Measurements from ENCODE around the gene DPEP1.

- TF ChIP-seq SP1 (CRISPR knock-in tag; conservative IDR thresholded peaks at IDR 0.05): no peak
- no peak for TF ChIP-seq USF2 (CRISPR knock-in tag; IDR thresholded peaks at IDR 0.05)
These were observed 6.0 kb upstream of the DPEP1 start for GRCh38 chr16:89607453-89607852.

All from WTC11 (cell line).